GM12891 (cell line): ENCODE results near the gene SLC30A1.
"Not testable (repeated sequence)": the region's sequence is repeated elsewhere in the genome, so short reads cannot be mapped to it uniquely, and the experiment has no call there.

ENCODE experiments used
- DNase-seq: peaks from one replicate; pipeline ENCODE4 v3.0.0; 2011; ENCODE audit warnings: low spot score; ENCODE audit not compliant: insufficient read length
- FAIRE-seq: peaks from 2 replicates; lab custom pipeline; 2011; peaks lifted over from hg19 to GRCh38; lab: Jason Lieb, UNC
- PAX5 ChIP-seq: IDR thresholded peaks from 2 replicates; pipeline ENCODE4 v1.6.1; 2011; ENCODE audit warnings: low read length, moderate library complexity, mild to moderate bottlenecking; ENCODE audit not compliant: insufficient read depth, severe bottlenecking
- POLR2A ChIP-seq: IDR thresholded peaks from 2 replicates; pipeline ENCODE4 v1.6.1; 2011; ENCODE audit warnings: low read depth, low read length, control low read depth
- POLR2AphosphoS5 ChIP-seq: IDR thresholded peaks from 2 replicates; pipeline ENCODE4 v1.6.1; 2011; ENCODE audit warnings: low read depth, low read length, control low read depth
- POU2F2 ChIP-seq: IDR thresholded peaks from 2 replicates; pipeline ENCODE4 v1.6.1; 2011; ENCODE audit warnings: low read depth, mild to moderate bottlenecking, control low read depth, low read length, moderate library complexity
- SPI1 ChIP-seq: IDR thresholded peaks from 2 replicates; pipeline ENCODE4 v1.6.1; 2011; ENCODE audit warnings: low read depth, low read length, control low read depth
- TAF1 ChIP-seq: IDR thresholded peaks from 2 replicates; pipeline ENCODE4 v1.6.1; 2011; ENCODE audit warnings: low read depth, low read length, control low read depth

The SLC30A1 gene

GRCh38 chr1:211551638-211552460 lies 27.1 kb downstream of the SLC30A1 start:
- no peak for FAIRE-seq
- DNase-seq: no peak
- TF ChIP-seq PAX5 (no peak), POU2F2 (no peak), POLR2A (no peak), POLR2AphosphoS5 (no peak), TAF1 (no peak), SPI1 (no peak)

GRCh38 chr1:211549092-211549711 lies 29.8 kb downstream of the SLC30A1 start:
- TF ChIP-seq SPI1: no peak
- no peak for TF ChIP-seq POLR2A
- TF ChIP-seq TAF1: no peak
- TF ChIP-seq POU2F2: no peak
- no peak for TF ChIP-seq POLR2AphosphoS5
- DNase-seq: no peak
- FAIRE-seq: no peak

DNA sequence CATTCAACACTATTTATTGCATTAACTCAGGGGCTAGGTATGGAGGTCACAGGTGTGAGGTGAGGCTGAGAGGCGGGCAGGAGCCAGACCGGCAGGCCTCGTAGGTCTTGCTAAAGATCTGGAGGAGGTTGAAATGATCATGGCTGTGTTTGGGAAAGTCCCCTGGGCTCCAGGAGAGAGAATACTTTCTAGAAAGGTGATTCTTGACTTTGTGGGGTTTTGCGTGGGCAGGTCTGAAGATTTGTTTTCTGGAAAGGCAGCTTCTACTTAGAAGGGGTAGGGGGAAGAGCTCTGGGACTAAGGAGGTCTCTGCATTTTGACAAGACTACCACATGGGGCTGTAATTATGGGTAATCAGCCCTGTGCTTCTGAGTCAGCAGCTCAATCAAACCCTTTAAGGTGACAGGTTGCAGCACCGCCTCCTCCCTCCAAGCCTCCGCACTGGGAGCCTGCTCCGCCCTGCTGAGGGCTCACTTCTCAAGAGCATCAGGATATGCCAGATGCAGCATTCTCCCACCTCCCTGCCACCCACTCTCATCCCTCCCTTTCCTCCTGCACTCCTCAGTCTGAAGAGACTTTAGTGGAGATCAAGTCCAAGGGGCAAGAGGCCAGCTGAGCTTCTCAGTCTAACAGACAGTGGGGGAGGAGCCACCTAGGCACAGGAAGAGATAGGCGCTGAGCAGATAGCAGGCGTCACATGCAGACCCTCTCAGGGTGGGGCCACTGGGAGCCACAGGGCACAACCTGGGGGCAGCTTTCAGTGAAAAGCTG lies 30.5 kb downstream of the SLC30A1 start:
- no peak for FAIRE-seq
- no peak for DNase-seq
- TF ChIP-seq SPI1 (no peak), TAF1 (no peak), POLR2AphosphoS5 (no peak), POU2F2 (no peak), PAX5 (no peak), POLR2A (no peak)

- TF ChIP-seq POU2F2 (no peak), TAF1 (no peak), PAX5 (no peak), SPI1 (no peak), POLR2AphosphoS5 (no peak), POLR2A (no peak)
- FAIRE-seq (no peak), DNase-seq (no peak)
Observed at GRCh38 chr1:211547710-211548109, 31.3 kb downstream of the SLC30A1 start.

GRCh38 chr1:211546543-211546942 lies 32.4 kb downstream of the SLC30A1 start:
- FAIRE-seq: no peak
- TF ChIP-seq POLR2AphosphoS5: no peak
- TF ChIP-seq POLR2A: no peak
- DNase-seq: no peak

- DNase-seq: no peak
- no peak for FAIRE-seq
- TF ChIP-seq POLR2AphosphoS5 (no peak), SPI1 (no peak), POU2F2 (no peak), POLR2A (no peak), PAX5 (no peak), TAF1 (no peak)
Observed at GRCh38 chr1:211543025-211543424, 35.9 kb downstream of the SLC30A1 start.

DNA sequence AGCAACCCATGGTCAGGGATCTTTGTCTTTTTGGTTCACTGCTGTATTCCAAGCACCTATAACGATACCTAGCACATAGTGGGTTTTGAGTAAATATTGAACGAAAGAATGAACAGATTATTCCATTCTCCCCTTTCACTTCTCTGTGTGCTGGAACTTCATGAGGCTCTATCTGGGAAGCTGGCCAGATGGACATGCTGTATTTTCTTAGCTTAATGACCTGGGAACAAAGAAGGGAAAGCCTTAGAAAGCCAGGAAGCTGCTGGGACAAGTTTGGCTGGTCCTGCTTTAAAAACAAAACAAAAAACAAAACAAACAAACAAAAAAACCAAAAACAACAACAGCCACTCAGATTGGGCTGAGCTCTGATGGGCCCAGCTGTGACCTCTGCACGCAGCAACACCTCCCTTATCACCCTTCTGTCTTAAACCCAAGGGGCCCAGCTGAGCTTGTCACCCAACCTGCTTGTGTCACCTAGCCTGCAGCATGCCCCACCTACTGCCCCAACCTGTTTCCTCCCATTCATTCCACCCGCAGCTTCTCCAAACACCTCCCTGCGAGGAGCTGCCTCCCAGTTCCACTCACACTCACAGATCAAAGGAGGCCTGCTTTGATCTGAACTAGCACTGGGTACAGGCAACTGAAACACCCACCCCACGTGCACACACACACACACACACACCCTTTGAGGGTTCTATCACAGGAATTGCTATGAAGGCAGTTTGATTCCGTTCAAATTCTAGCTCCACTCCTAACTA lies 37.1 kb downstream of the SLC30A1 start:
- TF ChIP-seq POLR2A (no peak), POU2F2 (no peak), SPI1 (no peak), PAX5 (no peak), POLR2AphosphoS5 (no peak), TAF1 (no peak)
- no peak for FAIRE-seq
- DNase-seq: no peak

DNA sequence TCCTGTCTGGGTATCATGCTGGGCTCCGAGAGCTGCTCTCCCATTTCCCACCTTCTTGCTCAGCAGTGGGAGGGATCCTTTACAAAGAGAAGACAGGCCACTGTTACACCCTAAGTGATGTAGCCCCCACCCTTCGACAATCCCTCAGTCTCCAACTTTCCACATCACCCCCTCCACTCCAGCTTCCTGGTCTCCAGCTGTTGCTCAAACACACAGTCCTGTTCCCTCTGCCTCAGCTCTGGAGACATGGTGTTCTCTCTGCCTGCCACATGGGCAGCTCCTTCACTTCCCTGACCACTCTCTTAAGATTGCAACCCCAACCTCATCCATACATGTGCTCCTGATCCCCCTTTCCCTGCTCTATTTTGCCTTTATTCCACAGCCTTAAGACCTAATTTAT lies 37.7 kb downstream of the SLC30A1 start:
- DNase-seq: no peak
- no peak for TF ChIP-seq POU2F2
- no peak for TF ChIP-seq PAX5
- no peak for TF ChIP-seq TAF1
- no peak for TF ChIP-seq POLR2AphosphoS5
- TF ChIP-seq POLR2A: no peak
- no peak for TF ChIP-seq SPI1
- no peak for FAIRE-seq

DNA sequence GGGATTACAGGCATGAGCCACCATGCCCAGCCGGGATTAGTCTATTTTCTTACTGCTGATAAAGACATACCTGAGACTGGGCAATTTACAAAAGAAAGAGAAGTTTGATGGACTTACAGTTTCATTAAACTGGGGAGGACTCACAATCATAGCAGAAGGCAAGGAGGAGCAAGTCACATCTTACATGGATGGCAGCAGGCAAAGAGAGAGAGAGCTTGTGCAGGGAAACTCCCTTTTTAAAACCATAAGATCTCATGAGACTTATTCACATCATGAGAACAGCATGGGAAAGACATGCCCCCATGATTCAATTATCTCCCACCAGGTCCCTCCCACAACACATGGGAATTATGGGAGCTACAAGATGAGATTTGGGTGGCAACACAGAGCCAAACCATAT lies 38.1 kb downstream of the SLC30A1 start:
- not testable (repeated sequence) for FAIRE-seq, DNase-seq

GRCh38 chr1:211538287-211538686 lies 40.7 kb downstream of the SLC30A1 start:
- DNase-seq (no peak), FAIRE-seq (no peak)
- TF ChIP-seq SPI1: no peak
- no peak for TF ChIP-seq POLR2A
- TF ChIP-seq POLR2AphosphoS5: no peak
- TF ChIP-seq POU2F2: no peak
- no peak for TF ChIP-seq PAX5
- TF ChIP-seq TAF1: no peak
